D721Med (cell line): ENCODE results near the gene POFUT2.

Source experiments
- DNase-seq: peaks from one replicate; pipeline ENCODE4 v3.0.0; 2011; ENCODE audit warnings: low spot score; ENCODE audit not compliant: insufficient read length
- FAIRE-seq: peaks from 2 replicates; lab custom pipeline; 2011; peaks lifted over from hg19 to GRCh38; lab: Jason Lieb, UNC
- CTCF ChIP-seq: IDR thresholded peaks from 2 replicates; pipeline ENCODE4 v1.5.1; 2012; ENCODE audit warnings: mild to moderate bottlenecking, control low read depth; ENCODE audit not compliant: insufficient read depth; ENCODE audit errors: missing control alignments

POFUT2 gene

GRCh38 chr21:45306453-45306831, 18.7 kb upstream of the POFUT2 start:
- no peak for FAIRE-seq
- DNase-seq = no peak
- TF ChIP-seq CTCF = no peak

GRCh38 chr21:45305836-45306235, 18.1 kb upstream of the POFUT2 start:
- DNase-seq (no peak), FAIRE-seq (no peak)
- TF ChIP-seq CTCF = no peak

GRCh38 chr21:45304945-45305344, 17.2 kb upstream of the POFUT2 start:
- FAIRE-seq = no peak
- no peak for TF ChIP-seq CTCF

GRCh38 chr21:45304476-45304830, 16.8 kb upstream of the POFUT2 start:
- no peak for FAIRE-seq

More at GRCh38 chr21:45304945-45305344, 17.2 kb upstream of the POFUT2 start:
- no peak for DNase-seq

GRCh38 chr21:45303751-45304475, 16.2 kb upstream of the POFUT2 start:
- DNase-seq (no peak), FAIRE-seq (no peak)
- no peak for TF ChIP-seq CTCF

More at GRCh38 chr21:45304476-45304830, 16.8 kb upstream of the POFUT2 start:
- TF ChIP-seq CTCF = no peak
- DNase-seq = no peak

GRCh38 chr21:45303091-45303615, 15.5 kb upstream of the POFUT2 start:
- no peak for DNase-seq
- FAIRE-seq = no peak
- TF ChIP-seq CTCF = no peak
